ENCODE results near the gene FBLN2. TPM values are rescaled to one million over a fixed set of nuclear protein-coding genes. Genes with fewer than 3 reads are reported as not detected.

Gene FBLN2
- total RNA-seq, 1 donor = 54.6 TPM

- no peak for TF ChIP-seq CTCF (IDR thresholded peaks at IDR 0.05; ENCODE audit: extremely low read depth, low read depth, low read length)
- Histone ChIP-seq H3K4me1 (ENCODE audit: insufficient read depth, low read length) (no peaks in the 10 kb centered on the region), H3K27ac (ENCODE audit: low read depth, low read length) (no peak overlapping the region)
Measured at GRCh38 chr3:13669457-13669856, 120.5 kb downstream of the FBLN2 start.

GRCh38 chr3:13670292-13670691 lies 121.4 kb downstream of the FBLN2 start:
- Histone ChIP-seq H2AFZ (ENCODE audit: low read length) (no peak overlapping the region), H3K27me3 (ENCODE audit: insufficient read depth, low read length) (no peaks in the 10 kb centered on the region)
- DNase-seq (ENCODE audit: insufficient read length, low spot score, missing footprints) = no peak

More at GRCh38 chr3:13669457-13669856, 120.5 kb downstream of the FBLN2 start:
- no peaks in the 10 kb centered on the region for H4K20me1 ChIP-seq (ENCODE audit: insufficient read depth, low read length)
- H3K4me3 ChIP-seq (ENCODE audit: insufficient read depth, low read length) = no peak overlapping the region
- no peaks in the 10 kb centered on the region for H3K36me3 ChIP-seq (ENCODE audit: insufficient read depth, low read length)
- no peak overlapping the region for H3K4me2 ChIP-seq (ENCODE audit: insufficient read depth, low read length)
- H3K79me2 ChIP-seq (ENCODE audit: insufficient read depth, low read length) = no peaks in the 10 kb centered on the region
- no peak overlapping the region for H2AFZ ChIP-seq (ENCODE audit: low read length)
- H3K9me3 ChIP-seq (ENCODE audit: low read depth, low read length) = no peaks in the 10 kb centered on the region
- no peak for DNase-seq (ENCODE audit: insufficient read length, low spot score, missing footprints)
- H3K27me3 ChIP-seq (ENCODE audit: insufficient read depth, low read length) = no peaks in the 10 kb centered on the region

GRCh38 chr3:13671482-13672233 lies 122.7 kb downstream of the FBLN2 start:
- Histone ChIP-seq H3K9me3 (ENCODE audit: low read depth, low read length) (no peaks in the 10 kb centered on the region), H3K27me3 (ENCODE audit: insufficient read depth, low read length) (no peaks in the 10 kb centered on the region), H3K36me3 (ENCODE audit: insufficient read depth, low read length) (no peaks in the 10 kb centered on the region), H3K79me2 (ENCODE audit: insufficient read depth, low read length) (no peaks in the 10 kb centered on the region), H4K20me1 (ENCODE audit: insufficient read depth, low read length) (no peaks in the 10 kb centered on the region), H3K4me3 (ENCODE audit: insufficient read depth, low read length) (no peak overlapping the region), H3K27ac (ENCODE audit: low read depth, low read length) (no peak overlapping the region), H3K4me2 (ENCODE audit: insufficient read depth, low read length) (no peak overlapping the region), H2AFZ (ENCODE audit: low read length) (no peak overlapping the region), H3K4me1 (ENCODE audit: insufficient read depth, low read length) (no peaks in the 10 kb centered on the region)
- no peak for DNase-seq (ENCODE audit: insufficient read length, low spot score, missing footprints)
- TF ChIP-seq CTCF (IDR thresholded peaks at IDR 0.05; ENCODE audit: extremely low read depth, low read depth, low read length) = no peak

More at GRCh38 chr3:13670292-13670691, 121.4 kb downstream of the FBLN2 start:
- Histone ChIP-seq H3K79me2 (ENCODE audit: insufficient read depth, low read length) (no peaks in the 10 kb centered on the region), H3K9me3 (ENCODE audit: low read depth, low read length) (no peaks in the 10 kb centered on the region), H3K4me2 (ENCODE audit: insufficient read depth, low read length) (no peak overlapping the region), H3K27ac (ENCODE audit: low read depth, low read length) (no peak overlapping the region), H3K36me3 (ENCODE audit: insufficient read depth, low read length) (no peaks in the 10 kb centered on the region), H3K4me3 (ENCODE audit: insufficient read depth, low read length) (no peak overlapping the region), H3K4me1 (ENCODE audit: insufficient read depth, low read length) (no peaks in the 10 kb centered on the region), H4K20me1 (ENCODE audit: insufficient read depth, low read length) (no peaks in the 10 kb centered on the region)
- TF ChIP-seq CTCF (IDR thresholded peaks at IDR 0.05; ENCODE audit: extremely low read depth, low read depth, low read length) = no peak

- Histone ChIP-seq H4K20me1 (ENCODE audit: insufficient read depth, low read length) (no peaks in the 10 kb centered on the region), H3K27me3 (ENCODE audit: insufficient read depth, low read length) (no peaks in the 10 kb centered on the region), H3K4me2 (ENCODE audit: insufficient read depth, low read length) (no peak overlapping the region), H3K4me3 (ENCODE audit: insufficient read depth, low read length) (no peak overlapping the region), H3K27ac (ENCODE audit: low read depth, low read length) (no peak overlapping the region), H3K9me3 (ENCODE audit: low read depth, low read length) (no peaks in the 10 kb centered on the region), H2AFZ (ENCODE audit: low read length) (no peak overlapping the region), H3K79me2 (ENCODE audit: insufficient read depth, low read length) (no peaks in the 10 kb centered on the region), H3K36me3 (ENCODE audit: insufficient read depth, low read length) (no peaks in the 10 kb centered on the region), H3K4me1 (ENCODE audit: insufficient read depth, low read length) (no peaks in the 10 kb centered on the region)
- peak; percentile 29 for TF ChIP-seq CTCF (IDR thresholded peaks at IDR 0.05; ENCODE audit: extremely low read depth, low read depth, low read length)
- DNase-seq (ENCODE audit: insufficient read length, low spot score, missing footprints) = no peak
Measured at GRCh38 chr3:13673207-13673606, 124.3 kb downstream of the FBLN2 start.

Data from osteoblast (primary cell).